SK-N-DZ (cell line): ENCODE measurements around the gene SLC4A5.
"Not testable (repeated sequence)": the region's sequence is repeated elsewhere in the genome, so short reads cannot be mapped to it uniquely, and the experiment has no call there.

Experiments used
- DNase-seq: peaks from one replicate; pipeline ENCODE4 v3.0.0-alpha.2; 2015; ENCODE audit warnings: low spot score

SLC4A5 gene

DNA sequence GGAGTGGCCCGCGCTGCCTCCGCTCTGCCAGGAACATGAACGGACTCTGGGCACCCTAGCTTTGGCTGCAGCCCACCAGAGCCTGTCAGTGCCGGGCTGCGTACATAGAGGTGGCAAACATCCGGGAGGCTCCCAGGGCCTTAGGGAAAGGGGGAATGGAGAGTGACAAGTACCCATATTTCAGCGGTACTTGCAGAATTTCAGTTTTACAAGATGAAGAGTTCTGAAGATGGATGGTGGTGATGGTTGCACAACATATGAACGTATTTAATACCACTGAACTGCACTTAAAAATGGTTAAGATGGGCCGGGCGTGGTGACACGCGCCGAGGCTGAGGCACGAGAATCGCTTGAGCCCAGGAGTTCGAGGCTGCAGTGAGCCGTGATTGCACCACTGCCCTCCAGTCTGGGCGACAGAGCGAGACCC, 143.9 kb downstream of the SLC4A5 start:
- DNase-seq, result no peak

DNA sequence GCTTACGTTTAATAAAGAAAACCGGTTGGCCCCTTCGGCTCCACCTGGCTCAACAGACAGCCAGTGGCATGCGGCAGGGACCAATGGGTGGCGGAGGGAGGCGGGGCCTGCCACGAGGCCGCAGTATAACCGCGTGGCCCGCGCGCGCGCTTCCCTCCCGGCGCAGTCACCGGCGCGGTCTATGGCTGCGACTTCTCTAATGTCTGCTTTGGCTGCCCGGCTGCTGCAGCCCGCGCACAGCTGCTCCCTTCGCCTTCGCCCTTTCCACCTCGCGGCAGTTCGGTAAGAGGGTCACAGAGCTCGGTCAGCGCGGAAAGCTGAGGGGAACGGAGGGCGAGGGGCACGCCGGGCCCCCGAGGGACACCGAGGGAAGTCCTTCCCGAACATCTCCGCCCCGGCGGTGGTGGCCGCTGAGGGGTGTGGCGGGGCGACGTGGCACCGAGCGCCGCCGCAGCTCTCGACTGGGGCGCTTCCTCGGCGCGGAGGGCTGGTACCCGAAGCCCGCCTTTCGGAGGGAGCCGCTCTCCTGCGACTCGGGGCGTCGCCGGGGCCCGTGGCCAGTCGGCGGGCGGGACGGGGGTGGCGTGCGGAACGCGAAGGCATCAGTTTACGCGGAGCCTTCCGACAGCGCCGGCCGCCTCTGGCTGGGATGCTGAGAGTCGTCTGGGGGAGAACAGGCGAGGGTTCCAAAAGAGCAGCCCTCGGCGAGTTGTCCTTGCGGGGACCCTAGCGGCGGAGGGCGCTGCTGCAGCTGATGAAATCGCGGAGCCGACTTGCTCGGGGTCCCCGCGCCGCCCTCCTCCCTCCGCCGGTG, 144.5 kb downstream of the SLC4A5 start, which contains the start of gene MTHFD2:
Gene MTHFD2 (plus strand): TSS at position 155 of the 814 bp plus-strand sequence. CDS start 27 bp downstream, at position 182.
- DNase-seq, result peak; percentile 99

DNA sequence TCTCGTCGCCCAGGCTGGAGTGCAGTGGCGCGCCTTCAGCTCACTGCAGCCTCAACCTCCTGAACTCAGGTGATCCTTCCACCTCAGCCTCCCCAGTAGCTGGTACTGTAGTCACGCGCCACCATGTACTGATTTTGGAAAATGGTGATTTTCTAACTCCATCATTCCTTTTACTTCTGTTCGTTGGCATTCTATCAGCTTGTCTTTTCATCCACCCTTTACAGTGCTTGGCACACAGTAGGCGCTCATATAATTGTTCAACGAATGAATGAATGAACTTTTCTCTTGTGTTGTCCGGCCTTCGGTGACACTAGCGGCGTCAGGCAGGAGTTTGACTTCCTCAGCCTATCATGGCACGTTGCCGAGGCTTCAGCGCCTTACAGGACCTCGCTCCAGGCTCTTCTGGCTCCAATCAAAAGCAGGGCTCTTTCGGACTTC, 145.2 kb downstream of the SLC4A5 start:
- DNase-seq, result no peak

DNA sequence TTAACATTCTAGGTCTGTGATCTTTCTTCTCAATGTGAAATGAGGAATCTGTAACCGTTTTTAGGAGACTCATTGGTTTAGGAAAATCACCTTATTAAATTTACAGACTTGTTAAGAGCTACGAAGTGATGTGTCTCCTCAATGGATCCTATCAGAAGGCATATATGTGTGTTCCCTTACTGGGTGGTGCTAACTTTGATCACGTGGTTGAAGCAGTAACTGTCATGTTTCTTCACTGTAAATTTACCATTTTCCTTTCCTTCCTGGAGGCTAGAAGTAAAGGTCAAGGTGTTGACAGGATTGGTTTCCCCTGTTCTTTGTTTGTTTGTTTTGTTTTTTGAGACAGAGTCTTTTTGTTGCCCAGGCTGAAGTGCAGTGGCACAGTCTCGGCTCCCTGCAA, 146.2 kb downstream of the SLC4A5 start:
- no peak for DNase-seq

DNA sequence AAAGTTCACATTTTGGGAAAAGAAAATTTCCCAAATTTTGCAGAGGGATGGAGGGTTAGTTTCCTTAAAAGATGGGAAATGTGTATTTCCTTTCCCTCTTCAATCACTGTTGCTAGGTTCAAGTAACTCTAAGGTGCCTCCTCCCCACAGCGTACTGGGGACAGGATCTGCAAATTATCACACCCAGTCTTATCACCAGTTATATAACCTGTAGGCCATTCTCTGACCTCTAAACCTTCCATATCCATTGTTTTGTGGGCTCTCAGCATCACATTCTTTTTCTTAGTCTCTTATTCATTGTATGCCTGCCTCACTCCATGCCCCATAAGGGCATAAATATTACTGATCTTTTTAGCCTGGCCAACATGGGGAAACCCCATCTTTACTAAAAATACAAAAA, 148.4 kb downstream of the SLC4A5 start:
- DNase-seq, result no peak

DNA sequence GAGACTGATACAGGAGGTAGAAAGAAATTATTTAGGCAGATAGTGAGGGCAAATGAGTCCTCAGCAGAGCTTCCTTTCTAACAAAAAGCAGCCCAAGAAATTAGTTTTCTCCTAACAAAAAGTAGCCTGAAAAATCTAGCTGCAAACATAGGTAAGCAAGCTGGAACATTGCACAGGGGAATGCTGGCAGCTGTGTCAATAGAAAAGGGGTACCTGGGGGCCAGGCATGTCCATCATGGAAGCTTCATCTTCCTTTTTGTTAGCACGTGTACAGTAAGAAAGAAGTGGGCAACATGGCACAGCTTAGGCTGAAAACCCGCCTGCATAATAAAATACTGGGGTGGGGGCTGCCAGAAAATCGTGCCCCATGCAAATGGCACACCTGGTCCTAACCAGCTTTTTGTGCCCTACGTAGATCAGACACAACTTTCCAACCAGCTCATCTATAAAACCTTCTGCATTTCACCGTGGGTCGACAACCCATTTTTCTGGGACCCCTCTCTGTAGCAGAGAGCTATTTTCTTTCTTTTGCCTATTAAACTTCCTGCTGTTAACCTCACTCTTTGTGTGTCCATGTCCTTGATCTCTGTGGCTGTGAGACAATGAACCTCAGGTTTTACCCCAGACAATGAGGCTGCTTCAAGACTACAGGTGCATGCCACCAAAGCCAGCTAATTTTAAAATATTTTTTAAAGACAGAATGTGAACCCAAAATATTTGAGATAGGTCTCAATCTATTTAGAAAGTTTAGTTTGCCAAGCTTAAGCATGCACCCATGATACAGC, 151.4 kb downstream of the SLC4A5 start:
- no peak for DNase-seq

DNA sequence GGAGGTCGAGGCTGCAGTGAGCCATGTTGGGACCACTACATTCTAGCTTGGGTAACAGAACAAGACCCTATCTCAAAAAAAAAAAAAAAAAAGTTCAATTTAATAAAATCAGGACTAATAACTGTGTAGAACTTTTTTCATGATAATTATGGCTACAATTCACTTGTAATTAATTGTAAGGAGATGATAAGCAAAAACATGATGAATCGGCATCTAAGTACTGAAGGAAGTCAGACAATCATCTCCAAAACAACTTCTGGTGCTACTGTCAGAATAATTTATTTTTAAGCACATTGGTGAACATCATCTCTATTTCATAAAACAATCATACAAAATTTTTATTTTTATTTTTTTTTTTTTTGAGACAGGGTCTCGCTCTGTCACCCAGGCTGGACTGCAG, 154.5 kb downstream of the SLC4A5 start:
- no peak for DNase-seq

DNA sequence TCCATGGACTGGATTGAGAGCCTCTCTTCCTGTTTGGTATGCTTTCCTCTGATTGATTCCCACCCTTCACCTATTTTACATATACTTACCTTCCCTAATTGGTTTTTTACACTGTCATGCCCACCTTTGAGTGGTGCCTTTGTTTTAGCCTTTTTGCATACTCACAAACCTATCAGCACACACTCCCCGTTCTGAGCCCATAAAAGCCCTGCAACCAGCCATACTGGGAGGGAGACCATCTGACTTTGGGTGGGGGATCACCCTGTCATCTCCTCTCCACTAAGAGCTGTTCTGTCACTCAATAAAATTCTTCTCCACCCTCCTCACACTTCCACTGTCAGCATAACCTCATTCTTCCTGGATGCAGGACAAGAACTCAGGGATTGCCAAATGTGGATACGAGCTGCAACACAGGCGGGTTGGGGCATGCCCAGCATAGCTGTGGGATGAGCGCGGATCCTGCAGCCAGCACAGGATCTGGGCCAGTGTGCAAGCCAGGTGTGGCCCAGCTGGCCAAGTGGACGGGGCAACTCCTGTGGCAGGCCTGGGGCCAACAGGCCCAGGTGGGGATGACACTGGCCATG, 155.1 kb downstream of the SLC4A5 start:
- DNase-seq, result no peak

DNA sequence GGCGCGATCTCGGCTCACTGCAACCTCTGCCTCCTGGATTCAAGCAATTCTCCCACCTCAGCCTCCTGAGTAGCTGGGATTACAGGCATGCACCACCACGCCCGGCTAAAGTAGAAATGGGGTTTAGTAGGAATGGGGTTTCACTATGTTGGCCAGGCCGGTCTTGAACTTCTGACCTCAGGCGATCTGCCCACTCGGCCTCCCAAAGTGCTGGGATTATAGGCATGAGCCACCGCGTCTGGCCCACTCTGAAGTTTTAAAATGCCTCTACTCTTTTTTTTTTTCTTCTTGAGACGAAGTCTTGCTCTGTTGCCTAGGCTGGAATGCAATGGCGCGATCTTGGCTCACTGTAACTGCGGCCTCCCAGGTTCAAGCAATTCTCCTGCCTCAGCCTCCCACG, 156.5 kb downstream of the SLC4A5 start:
- not testable (repeated sequence) for DNase-seq

DNA sequence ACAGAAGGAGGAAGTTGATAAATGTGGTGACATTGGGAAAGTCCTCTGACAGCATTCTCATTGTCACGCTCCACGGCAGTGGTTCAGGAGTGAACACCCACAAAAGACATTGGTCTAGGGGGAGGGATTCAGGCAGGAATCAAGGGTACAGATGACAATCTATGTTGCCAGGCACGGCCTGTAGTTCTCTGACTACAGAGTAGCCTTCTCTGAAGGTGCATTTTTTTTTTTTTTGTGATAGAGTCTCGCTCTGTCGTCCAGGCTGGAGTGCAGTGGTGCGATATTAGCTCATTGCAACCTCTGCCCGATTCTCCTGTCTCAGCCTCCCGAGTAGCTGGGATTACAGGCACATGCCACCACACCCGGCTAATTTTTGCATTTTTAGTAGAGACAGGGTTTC, 157.2 kb downstream of the SLC4A5 start:
- DNase-seq, result no peak

DNA sequence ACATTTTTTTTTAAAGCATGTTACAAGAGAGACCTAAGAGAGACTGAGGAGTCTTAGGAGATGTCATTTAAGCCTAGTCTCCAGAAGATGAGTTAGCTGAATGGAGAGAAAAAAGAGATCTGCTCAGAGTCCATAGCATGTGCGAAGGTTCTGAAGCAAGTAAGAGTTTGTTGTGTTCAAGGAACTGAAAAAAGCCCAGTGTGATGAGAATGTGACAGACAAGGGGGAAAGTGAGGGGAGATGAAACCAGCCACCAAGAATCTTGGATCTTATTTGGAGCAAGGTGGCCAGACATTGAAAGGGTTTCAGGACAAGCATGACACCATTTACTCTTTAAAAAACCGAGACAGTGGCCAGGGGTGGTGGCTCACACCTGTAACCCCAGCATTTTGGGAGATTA, 159.3 kb downstream of the SLC4A5 start:
- DNase-seq, result no peak

DNA sequence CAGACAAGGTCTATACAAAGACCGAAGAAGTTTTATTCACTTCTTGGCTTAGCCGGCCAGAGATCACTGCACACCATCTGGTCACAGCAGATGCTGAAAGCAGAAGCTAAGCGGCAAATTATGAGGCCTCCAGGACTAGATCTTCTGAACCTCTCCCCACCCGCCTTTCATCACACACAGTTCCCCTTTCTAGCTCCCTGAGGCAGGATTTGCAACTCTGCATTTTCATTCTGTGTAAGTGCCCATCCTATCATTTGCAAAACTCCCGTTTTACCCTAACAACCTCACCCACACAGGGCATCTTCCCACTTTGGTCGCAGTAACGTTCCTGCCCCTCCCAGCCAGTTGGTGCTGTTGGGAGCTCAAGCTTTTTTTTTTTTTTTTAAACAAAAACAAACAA, 161.5 kb downstream of the SLC4A5 start:
- peak; percentile 67 for DNase-seq

DNA sequence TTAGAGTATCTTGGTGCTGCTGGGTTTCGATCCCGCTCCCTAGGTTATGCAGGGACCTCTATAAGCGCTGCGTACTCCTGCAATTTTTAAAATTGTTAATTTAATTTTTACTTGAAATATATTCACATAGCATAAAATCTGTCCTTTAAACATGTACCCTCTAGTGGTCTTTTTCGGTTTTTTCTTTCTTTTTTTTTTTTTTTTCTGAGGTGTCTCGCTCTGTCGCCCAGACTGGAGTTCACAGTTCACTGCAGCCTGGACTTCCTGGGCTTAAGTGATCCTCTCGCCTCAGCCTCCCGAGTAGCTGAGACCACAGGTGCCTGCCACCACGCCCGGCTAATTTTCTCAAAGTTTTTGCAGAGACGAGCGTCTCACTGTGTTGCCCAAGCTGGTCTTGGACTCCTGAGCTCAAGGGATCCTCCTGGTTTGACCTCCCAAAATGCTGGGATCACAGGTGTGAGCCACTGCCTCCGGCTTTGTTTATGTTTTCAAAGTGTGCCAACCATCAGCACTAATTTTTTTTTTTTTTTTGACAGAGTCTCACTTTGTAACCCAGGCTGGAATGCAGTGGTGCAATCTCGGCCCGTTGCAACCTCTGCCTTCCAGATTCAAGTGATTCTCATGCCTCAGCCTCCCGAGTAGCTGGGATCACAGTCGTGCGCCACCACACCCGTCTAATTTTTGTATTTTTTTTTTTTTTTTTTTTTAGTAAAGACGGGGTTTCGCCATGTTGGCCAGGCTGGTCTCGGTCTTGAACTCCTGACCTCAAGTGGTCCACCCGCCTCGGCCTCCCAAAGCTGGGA, 164.0 kb downstream of the SLC4A5 start:
- no peak for DNase-seq

DNA sequence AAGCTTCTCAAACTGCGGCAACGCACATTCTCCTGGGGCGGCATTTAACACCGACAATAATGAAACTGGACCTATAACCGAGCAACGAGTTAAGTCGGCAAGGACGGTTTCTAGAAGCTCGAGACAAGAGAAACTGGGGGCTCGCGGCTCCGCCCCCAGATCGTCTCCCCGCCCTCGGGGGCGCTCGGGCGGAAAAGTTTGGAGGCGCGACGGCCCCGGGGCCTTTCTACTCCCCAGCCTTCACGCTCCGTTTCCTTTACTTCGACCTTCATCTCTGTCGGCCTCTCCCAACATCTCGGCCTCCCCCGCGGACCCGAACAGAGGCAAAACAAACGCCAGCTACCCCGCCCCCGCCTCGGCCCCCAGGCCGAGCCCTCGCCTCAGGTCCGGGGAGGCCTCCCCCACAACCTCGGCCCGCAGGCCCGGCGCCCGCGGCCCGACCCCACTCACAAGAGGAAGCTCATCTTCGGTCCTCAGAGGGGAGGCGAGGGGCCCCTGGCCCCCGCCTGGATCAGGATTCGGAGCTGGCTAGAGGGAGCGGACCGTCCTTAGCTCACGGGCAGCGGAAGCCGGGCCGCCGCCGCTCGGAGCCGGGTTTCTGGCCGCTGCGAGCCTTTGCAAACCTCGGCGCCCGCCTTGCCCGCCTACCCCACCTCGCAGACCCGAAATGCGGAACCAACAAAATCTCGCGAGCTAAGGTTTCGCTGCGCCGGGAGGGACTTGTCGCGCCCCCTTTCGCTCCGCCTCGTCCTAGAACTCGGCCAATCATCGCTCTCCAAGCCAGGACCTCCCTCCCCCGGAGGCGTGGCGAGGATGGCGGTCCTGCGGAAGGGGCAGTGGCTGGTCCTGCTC, 164.8 kb downstream of the SLC4A5 start, which contains the start of gene MOB1A:
Gene MOB1A (minus strand): TSS at position 669 of the 852 bp plus-strand sequence. CDS start 205 bp downstream, at position 464.
- DNase-seq, result peak; percentile 98

DNA sequence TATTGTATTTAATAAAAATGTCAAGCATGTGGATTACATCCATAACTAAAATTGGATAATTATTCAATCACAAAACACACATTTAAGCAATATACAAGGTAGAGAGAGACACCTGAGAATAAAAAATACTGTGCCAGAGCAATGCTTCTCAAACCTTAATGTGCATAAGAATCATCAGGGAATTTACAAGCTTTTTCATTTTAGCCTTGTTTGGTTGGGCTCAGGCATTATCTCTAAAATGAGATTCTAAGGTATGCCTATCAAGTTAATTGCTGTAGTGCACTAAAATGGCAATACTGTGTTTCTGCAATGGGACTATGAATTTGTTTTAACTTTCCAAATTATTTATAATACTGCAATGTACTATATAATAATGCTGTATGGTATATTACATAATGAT, 165.5 kb downstream of the SLC4A5 start:
- DNase-seq, result no peak

DNA sequence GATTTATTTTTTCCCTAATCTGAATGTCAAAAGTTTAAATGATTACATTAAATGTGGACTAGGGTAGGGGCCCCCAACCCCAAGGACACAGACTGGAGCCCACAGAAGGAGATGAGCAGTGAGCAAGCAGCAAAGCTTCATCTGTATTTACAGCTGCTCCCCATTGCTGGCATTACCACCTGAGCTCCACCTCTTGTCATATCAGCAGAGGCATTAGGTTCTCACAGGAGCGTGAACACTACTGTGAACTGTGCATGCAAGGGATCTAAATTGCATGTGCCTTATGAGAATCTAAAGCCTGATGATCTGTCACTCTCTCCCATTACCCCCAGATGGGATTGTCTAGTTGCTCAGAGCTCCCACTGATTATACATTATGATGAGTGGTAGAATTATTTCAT, 168.3 kb downstream of the SLC4A5 start:
- no peak for DNase-seq

DNA sequence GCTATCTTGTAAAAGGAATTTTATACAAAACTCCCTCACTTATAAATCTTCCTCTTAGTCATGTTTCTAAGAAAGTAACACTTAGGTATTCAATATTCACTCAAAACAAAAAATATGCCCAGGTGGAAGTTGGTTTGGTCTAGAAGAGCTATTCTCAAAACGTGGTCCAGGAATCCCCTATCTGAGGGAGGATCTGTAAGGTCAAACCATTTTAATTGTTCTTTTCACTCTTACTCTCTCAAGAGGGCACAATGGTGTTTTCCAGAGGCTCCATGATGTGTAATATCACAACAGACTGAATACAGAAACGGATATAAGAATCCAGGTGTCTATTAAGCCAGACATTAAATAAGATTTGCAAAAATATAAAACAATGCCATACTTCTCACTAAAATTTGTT, 174.5 kb downstream of the SLC4A5 start:
- no peak for DNase-seq
